Testis (tissue), 2 donors: ENCODE measurements around the gene SGTB.

Experiments
- CTCF ChIP-seq, 3 experiments: fragments of 450-650 bp in 2 of 3; fragments of 200-600 bp in 1 of 3; sonication (generic) in 1 of 3; IDR thresholded peaks; one replicate each; pipeline ENCODE4 v1.5.1; 2016 to 2019; ENCODE audit warnings: antibody characterized with exemption in 3 of 3, mild to moderate bottlenecking in 2 of 3, moderate library complexity in 1 of 3
- POLR2A ChIP-seq: fragments of 450-650 bp; IDR thresholded peaks from one replicate; pipeline ENCODE4 v1.6.1; 2017; ENCODE audit warnings: antibody characterized with exemption, mild to moderate bottlenecking, moderate library complexity

- TF ChIP-seq CTCF (IDR thresholded peaks at IDR 0.05) (no peak), POLR2A (no peak)
These were observed 36.7 kb upstream of the SGTB start for GRCh38 chr5:65758546-65759144.
